Caco-2 (cell line): ENCODE data around the gene TRMT2A. TPM values are rescaled to one million over a fixed set of nuclear protein-coding genes. Genes with fewer than 3 reads are reported as not detected.

Experiments
- BruUV-seq: library from RNA; stranded (reverse); fragments of 400-500 nt; replicated peaks from 2 replicates; lab custom pipeline; 2021; lab: Mats Ljungman, UMichigan
- CTCF ChIA-PET: fragments of 300-600 bp; sonication (Branson Sonifier 250); formaldehyde crosslinking; loops from one replicate; lab custom pipeline; 2022; ENCODE audit warnings: antibody characterized with exemption; lab: Charles Lee
- POLR2A ChIA-PET: fragments of 300-600 bp; sonication (Branson Sonifier 250); formaldehyde crosslinking; loops from one replicate; lab custom pipeline; 2022; ENCODE audit warnings: antibody characterized with exemption; lab: Charles Lee
- DNase-seq, 2 experiments: peaks; one replicate each; pipeline versions ENCODE4 v3.0.0 to v3.0.0-alpha.2; 2020 to 2022
- H3K27me3 ChIP-seq: replicated peaks from 2 replicates; pipeline ENCODE4 v1.6.0; 2011; ENCODE audit warnings: low read length; ENCODE audit not compliant: control insufficient read depth, insufficient read depth
- H3K36me3 ChIP-seq: 2 replicates; pipeline ENCODE4 v1.5.1; 2011; ENCODE audit warnings: low read length; ENCODE audit not compliant: control insufficient read depth, insufficient read depth
- H3K4me1 ChIP-seq: fragments of 250-450 bp; sonication (Bioruptor Pico); 2 replicates; pipeline ENCODE4 v1.5.1; 2020; ENCODE audit warnings: mild to moderate bottlenecking
- H3K4me3 ChIP-seq: 2 replicates; pipeline ENCODE4 v1.5.1; 2011; ENCODE audit warnings: low read depth, mild to moderate bottlenecking, control low read depth, low read length
- H3K9me3 ChIP-seq: fragments of 250-450 bp; sonication (Bioruptor Pico); 2 replicates; pipeline ENCODE4 v1.5.1; 2020; ENCODE audit warnings: mild to moderate bottlenecking, moderate library complexity
- H3K27ac Mint-ChIP-seq: one replicate; pipeline ENCODE4 v1.8.0; 2022; ENCODE audit warnings: mixed read lengths; ENCODE audit not compliant: unreplicated experiment
- H3K27me3 Mint-ChIP-seq: one replicate; pipeline ENCODE4 v1.8.0; 2022; ENCODE audit warnings: mixed read lengths; ENCODE audit not compliant: insufficient read depth, unreplicated experiment
- H3K36me3 Mint-ChIP-seq: one replicate; pipeline ENCODE4 v1.8.0; 2022; ENCODE audit warnings: mild to moderate bottlenecking, mixed read lengths; ENCODE audit not compliant: insufficient read depth, unreplicated experiment
- H3K4me1 Mint-ChIP-seq: one replicate; pipeline ENCODE4 v1.8.0; 2022; ENCODE audit warnings: low read depth, mixed read lengths; ENCODE audit not compliant: unreplicated experiment
- H3K4me3 Mint-ChIP-seq: one replicate; pipeline ENCODE4 v1.8.0; 2022; ENCODE audit warnings: mild to moderate bottlenecking, moderate library complexity, mixed read lengths; ENCODE audit not compliant: unreplicated experiment
- H3K9me3 Mint-ChIP-seq: one replicate; pipeline ENCODE4 v1.8.0; 2022; ENCODE audit warnings: mixed read lengths; ENCODE audit not compliant: unreplicated experiment
- intact Hi-C: fragments of 100-400 bp; cut with micrococcal nuclease; formaldehyde crosslinking; loops from one replicate; pipeline ENCODE4 v1.10.0; 2022; ENCODE audit not compliant: unreplicated experiment
- total RNA-seq: library from RNA; stranded (reverse); gene quantifications from 2 replicates; pipeline ENCODE4 v1.2.3, GENCODE V29; 2022
- TF ChIP-seq, protein P1 (sequence below), 2 experiments: fragments of 200-600 bp in 1 of 2; IDR thresholded peaks; 1 replicate in 1 of 2; 2 replicates in 1 of 2; pipeline versions ENCODE4 v1.5.1 to v1.8.0; 2011 to 2022; ENCODE audit warnings: antibody characterized with exemption in 1 of 2, control low read depth in 1 of 2, inconsistent platforms in 1 of 2, low read depth in 1 of 2, low read length in 1 of 2, mild to moderate bottlenecking in 1 of 2, moderate library complexity in 1 of 2; ENCODE audit not compliant: insufficient read depth in 1 of 2, severe bottlenecking in 1 of 2, unreplicated experiment in 1 of 2

The TRMT2A gene
- total RNA-seq, 1 experiment from 2014 or later: 41.1 TPM

DNA sequence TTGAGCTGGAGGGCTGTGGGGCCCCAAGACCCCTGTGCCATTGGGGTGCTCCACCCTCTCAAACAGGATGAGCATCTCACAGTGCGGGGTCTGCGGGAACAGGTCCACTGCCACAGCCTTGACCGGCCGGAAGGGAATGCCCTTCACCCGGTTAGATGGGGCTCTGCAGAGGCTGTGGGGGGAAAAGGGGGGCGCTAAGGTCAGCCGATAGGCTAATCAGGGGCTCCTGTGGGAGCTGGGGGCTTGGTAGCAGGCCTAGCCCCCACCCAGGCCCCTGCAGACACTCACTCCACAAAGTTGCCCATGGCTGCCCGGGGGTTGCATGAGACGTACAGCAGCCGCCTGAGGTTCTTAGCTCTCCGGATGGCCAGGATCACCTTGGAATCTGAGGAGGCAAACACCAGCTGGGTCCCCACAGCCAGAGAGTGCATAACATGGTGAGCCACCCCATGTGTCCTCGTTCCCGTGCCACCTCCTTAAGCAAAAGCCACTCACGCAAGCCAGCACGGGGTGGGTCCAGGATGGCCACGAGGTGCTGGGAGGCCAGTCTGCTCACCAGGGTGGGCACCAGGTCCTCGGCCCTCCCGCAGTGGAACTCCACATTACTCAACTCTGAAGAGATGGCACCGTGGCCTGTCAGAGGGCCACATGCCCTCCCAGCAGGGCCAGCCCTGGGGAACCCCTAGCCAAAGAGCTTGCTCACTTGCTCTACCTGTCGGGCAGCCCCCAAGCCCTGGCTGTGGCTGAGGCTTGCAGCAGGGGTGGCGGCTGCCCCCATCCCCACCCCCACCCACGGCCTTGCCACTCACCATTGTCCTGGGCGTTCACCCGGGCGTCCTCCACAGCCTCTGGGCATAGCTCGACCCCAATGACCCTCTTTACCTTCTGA lies 4.2 kb downstream of the TRMT2A start:
- intact Hi-C loops: loop anchor here (10.0 kb wide), 1 partner anchor 148 kb away; no protein-coding TSS in a partner anchor
- H3K4me3 Mint-ChIP-seq: no peak overlapping the region
- no peaks in the 10 kb centered on the region; the same call in 1 of the 2 replicates for H3K9me3 ChIP-seq
- POLR2A ChIA-PET: interaction anchor here (0.6 kb wide), 1 partner anchor 207 kb away, joined by 3 read pairs; the partner anchor contains the start of gene DGCR6L
- H3K9me3 Mint-ChIP-seq: no peaks in the 10 kb centered on the region
- TF ChIP-seq, protein P1, sequence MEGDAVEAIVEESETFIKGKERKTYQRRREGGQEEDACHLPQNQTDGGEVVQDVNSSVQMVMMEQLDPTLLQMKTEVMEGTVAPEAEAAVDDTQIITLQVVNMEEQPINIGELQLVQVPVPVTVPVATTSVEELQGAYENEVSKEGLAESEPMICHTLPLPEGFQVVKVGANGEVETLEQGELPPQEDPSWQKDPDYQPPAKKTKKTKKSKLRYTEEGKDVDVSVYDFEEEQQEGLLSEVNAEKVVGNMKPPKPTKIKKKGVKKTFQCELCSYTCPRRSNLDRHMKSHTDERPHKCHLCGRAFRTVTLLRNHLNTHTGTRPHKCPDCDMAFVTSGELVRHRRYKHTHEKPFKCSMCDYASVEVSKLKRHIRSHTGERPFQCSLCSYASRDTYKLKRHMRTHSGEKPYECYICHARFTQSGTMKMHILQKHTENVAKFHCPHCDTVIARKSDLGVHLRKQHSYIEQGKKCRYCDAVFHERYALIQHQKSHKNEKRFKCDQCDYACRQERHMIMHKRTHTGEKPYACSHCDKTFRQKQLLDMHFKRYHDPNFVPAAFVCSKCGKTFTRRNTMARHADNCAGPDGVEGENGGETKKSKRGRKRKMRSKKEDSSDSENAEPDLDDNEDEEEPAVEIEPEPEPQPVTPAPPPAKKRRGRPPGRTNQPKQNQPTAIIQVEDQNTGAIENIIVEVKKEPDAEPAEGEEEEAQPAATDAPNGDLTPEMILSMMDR (IDR thresholded peaks at IDR 0.05; ENCODE audit: insufficient read depth in 1 of 2, low read depth in 1 of 2, low read length in 1 of 2, severe bottlenecking in 1 of 2, unreplicated experiment in 1 of 2): no peak
- no peak overlapping the region for H3K27ac Mint-ChIP-seq
- H3K4me3 ChIP-seq: no peak overlapping the region
- no TSS peak for BruUV-seq
- CTCF ChIA-PET: no interaction called here
- H3K27me3 ChIP-seq: no peaks in the 10 kb centered on the region
- peaks cover 97% of the 10 kb centered on the region for H3K36me3 Mint-ChIP-seq
- H3K4me1 ChIP-seq: 0 out of 2 replicates have a peak, but pooled peaks cover 6% of the 10 kb centered on the region
- no peaks in the 10 kb centered on the region for H3K27me3 Mint-ChIP-seq
- peaks cover 6% of the 10 kb centered on the region for H3K4me1 Mint-ChIP-seq
- DNase-seq: no peak
- H3K36me3 ChIP-seq: peaks cover 3% of the 10 kb centered on the region; the same call in 1 of the 2 replicates

DNA sequence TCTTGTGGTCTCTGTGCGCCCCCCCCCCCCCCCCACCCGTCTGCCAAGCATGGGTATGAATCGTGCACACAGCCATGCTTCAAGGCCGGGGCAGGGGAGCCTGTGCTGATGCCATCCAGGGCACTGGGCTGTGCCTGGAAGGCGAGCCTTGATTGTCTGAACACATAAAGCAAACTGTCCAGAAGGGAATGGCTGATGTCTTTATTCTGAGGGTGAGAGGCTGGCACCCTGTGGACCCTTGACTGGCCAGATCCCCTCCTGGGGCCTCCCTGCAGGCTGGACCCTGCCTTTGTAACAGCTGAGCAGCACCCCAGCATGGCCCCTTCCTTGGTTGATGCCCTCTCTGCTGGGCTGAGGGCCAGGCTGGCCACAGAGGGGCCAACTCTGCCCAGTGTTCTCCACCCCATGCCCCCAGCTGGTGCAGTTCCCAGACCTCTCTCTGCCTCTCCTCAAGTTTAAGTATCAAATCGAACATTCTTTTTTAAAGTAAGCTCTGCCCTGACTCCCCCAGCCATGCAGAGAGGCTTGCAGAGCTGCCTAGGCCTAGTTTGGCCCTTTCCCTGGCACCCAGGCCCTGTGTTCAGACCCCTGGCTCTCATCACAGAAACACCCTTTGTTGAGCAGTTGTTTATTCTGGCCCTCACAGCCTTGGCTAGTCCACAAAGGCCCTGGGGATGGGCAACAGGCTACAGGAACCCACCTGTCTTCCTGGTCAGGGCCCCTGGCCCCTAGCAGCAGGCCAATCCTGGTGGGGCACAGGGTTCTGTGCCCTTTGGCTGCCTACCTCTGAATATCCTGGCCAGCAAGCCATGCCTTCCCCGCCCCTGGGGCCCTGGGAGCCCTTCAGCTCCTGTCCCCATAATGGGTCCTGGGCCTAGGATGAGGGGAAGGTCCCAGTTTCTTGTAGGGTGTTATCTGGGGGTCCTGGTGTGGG lies 5.1 kb downstream of the TRMT2A start:
- ChIA-PET POLR2A (no interaction called here), CTCF (interaction anchor here (0.7 kb wide), 1 partner anchor 98 kb away, joined by 10 read pairs; no protein-coding TSS in a partner anchor)
- 0 out of 2 replicates have a peak, but pooled peaks cover 6% of the 10 kb centered on the region for H3K4me1 ChIP-seq
- H3K4me1 Mint-ChIP-seq: peaks cover 6% of the 10 kb centered on the region
- intact Hi-C loops: loop anchor here (10.0 kb wide), 1 partner anchor 147 kb away; no protein-coding TSS in a partner anchor
- DNase-seq: no peak
- H3K4me3 ChIP-seq: no peak overlapping the region
- H3K27me3 Mint-ChIP-seq: no peaks in the 10 kb centered on the region
- peaks cover 100% of the 10 kb centered on the region for H3K36me3 Mint-ChIP-seq
- BruUV-seq: no TSS peak
- no peaks in the 10 kb centered on the region for H3K9me3 Mint-ChIP-seq
- H3K27me3 ChIP-seq: no peaks in the 10 kb centered on the region
- H3K9me3 ChIP-seq: no peaks in the 10 kb centered on the region
- peaks cover 5% of the 10 kb centered on the region for H3K36me3 ChIP-seq
- no peak overlapping the region for H3K4me3 Mint-ChIP-seq
- no peak overlapping the region for H3K27ac Mint-ChIP-seq
- TF ChIP-seq, protein P1 (IDR thresholded peaks at IDR 0.05; ENCODE audit: insufficient read depth in 1 of 2, low read depth in 1 of 2, low read length in 1 of 2, severe bottlenecking in 1 of 2, unreplicated experiment in 1 of 2): no peak
